Mammary epithelial cell (primary cell): ENCODE results near the gene DGLUCY.

Source experiments
- EZH2 ChIP-seq: IDR thresholded peaks from 2 replicates; pipeline ENCODE4 v1.6.1; 2012; ENCODE audit warnings: low read length, inconsistent platforms, borderline replicate concordance
- TF ChIP-seq, protein P1 (sequence below), 2 donors: IDR thresholded peaks in 1 of 2; conservative IDR thresholded peaks in 1 of 2; 2 replicates each; pipeline ENCODE4 v1.5.1; 2011 to 2012; ENCODE audit warnings: inconsistent platforms in 2 of 2, low read length in 2 of 2, mild to moderate bottlenecking in 2 of 2, control low read depth in 1 of 2, low read depth in 1 of 2; ENCODE audit not compliant: insufficient read depth in 1 of 2; ENCODE audit errors: extremely low read depth in 1 of 2

DNA sequence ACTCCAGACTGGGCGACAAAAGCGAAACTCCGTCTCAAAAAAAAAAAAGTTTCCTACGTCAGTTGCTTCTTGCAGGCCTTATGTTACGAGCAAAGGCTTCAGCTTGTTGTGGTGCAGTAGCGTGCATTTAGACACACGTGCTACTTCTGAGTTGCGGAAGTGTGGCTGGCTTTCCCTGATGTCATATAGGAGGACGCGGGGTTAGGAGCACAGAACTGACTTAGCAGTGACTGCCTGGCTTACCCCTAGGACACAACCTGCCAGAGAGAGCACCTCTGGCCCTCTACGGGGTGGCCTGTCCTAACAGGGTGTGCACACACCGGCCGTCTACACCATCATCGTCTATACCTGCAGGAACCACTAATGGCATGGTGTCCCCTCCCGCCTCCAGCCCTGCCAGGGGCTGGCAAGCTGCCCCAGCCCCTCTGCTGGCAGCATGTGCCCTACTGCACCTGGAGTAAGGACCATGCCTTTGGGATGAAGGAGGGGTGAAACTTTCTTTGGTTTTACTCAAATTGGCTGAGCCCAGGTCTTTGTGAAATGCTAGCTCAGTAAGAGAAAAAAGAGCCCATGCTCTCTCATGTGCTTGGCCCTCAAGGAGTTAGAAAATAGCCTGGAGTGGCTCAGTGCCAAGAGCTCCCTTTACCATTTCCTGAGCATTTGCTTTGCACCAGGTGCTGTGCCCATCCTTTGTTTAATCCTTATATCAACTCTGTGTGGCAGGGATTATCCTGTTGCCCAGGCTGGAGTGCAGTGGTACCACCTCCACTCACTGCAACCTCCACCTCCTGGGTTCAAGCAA lies 132.4 kb downstream of the DGLUCY start:
- TF ChIP-seq, protein P1, sequence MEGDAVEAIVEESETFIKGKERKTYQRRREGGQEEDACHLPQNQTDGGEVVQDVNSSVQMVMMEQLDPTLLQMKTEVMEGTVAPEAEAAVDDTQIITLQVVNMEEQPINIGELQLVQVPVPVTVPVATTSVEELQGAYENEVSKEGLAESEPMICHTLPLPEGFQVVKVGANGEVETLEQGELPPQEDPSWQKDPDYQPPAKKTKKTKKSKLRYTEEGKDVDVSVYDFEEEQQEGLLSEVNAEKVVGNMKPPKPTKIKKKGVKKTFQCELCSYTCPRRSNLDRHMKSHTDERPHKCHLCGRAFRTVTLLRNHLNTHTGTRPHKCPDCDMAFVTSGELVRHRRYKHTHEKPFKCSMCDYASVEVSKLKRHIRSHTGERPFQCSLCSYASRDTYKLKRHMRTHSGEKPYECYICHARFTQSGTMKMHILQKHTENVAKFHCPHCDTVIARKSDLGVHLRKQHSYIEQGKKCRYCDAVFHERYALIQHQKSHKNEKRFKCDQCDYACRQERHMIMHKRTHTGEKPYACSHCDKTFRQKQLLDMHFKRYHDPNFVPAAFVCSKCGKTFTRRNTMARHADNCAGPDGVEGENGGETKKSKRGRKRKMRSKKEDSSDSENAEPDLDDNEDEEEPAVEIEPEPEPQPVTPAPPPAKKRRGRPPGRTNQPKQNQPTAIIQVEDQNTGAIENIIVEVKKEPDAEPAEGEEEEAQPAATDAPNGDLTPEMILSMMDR (conservative IDR thresholded peaks at IDR 0.05 in 1 of 2, IDR thresholded peaks at IDR 0.05 in 1 of 2; ENCODE audit: extremely low read depth in 1 of 2, insufficient read depth in 1 of 2, low read depth in 1 of 2, low read length in 2 of 2), result no peak
- no peak for TF ChIP-seq EZH2
